H1 (cell line): ENCODE data around the gene PRPF6. TPM values are rescaled to one million over a fixed set of nuclear protein-coding genes. Genes with fewer than 3 reads are reported as not detected.

ENCODE experiments used
- ASH2L ChIP-seq: fragments of 200-600, 300-600 bp; sonication (generic); IDR thresholded peaks from one replicate; pipeline ENCODE4 v1.7.1; 2017; ENCODE audit warnings: low read length
- CBX8 ChIP-seq: fragments of 300-800, 300-1000 bp; sonication (generic); IDR thresholded peaks from 2 replicates; pipeline ENCODE4 v1.7.1; 2016; ENCODE audit warnings: low read depth, low read length, borderline replicate concordance
- FOSL1 ChIP-seq: IDR thresholded peaks from 2 replicates; pipeline ENCODE4 v1.6.1; 2011; ENCODE audit warnings: mild to moderate bottlenecking, low read depth, low read length, moderate library complexity; ENCODE audit not compliant: insufficient read depth
- HDAC6 ChIP-seq: IDR thresholded peaks from one replicate; pipeline ENCODE4 v1.7.1; 2012; ENCODE audit warnings: low read depth, mild to moderate bottlenecking, inconsistent platforms, low read length, moderate library complexity
- JUN ChIP-seq: IDR thresholded peaks from 2 replicates; pipeline ENCODE4 v1.6.1; 2011; ENCODE audit warnings: low read depth, mild to moderate bottlenecking, improper control_type of control experiment, low read length
- POLR2A ChIP-seq, 2 experiments: IDR thresholded peaks; 1 replicate in 1 of 2; 2 replicates in 1 of 2; pipeline ENCODE4 v1.6.1; 2011; ENCODE audit warnings: low read depth in 2 of 2, low read length in 2 of 2, mild to moderate bottlenecking in 2 of 2; ENCODE audit errors: control extremely low read depth in 1 of 2
- TAF1 ChIP-seq: IDR thresholded peaks from 2 replicates; pipeline ENCODE4 v1.6.1; 2011; ENCODE audit warnings: mild to moderate bottlenecking, low read depth, low read length
- TBP ChIP-seq: IDR thresholded peaks from 2 replicates; pipeline ENCODE4 v1.6.1; 2011; ENCODE audit warnings: low read depth, low read length, improper control_type of control experiment
- ZNF274 ChIP-seq: IDR thresholded peaks from 2 replicates; pipeline ENCODE4 v1.7.0; 2012; ENCODE audit warnings: low read length, borderline replicate concordance; ENCODE audit errors: extremely low read depth
- polyA plus RNA-seq, 7 experiments: library from polyadenylated mRNA; depleted of rRNA in 3 of 7; stranded (reverse) in 5 of 7; unstranded in 2 of 7; fragments of >200 nt in 5 of 7; fragments of 200-250 nt in 2 of 7; gene quantifications; 1 replicate in 5 of 7; 2 replicates in 1 of 7; 4 replicates in 1 of 7; pipeline versions ENCODE4 v1.2.1 to v1.2.3, GENCODE V29; 2011 to 2013; ENCODE audit warnings: missing spikeins in 2 of 7, mixed read lengths in 2 of 7
- total RNA-seq: library from RNA; stranded (reverse); fragmentation: NEBNext Ultra II Directional; extraction: Animal tissue kit (Norgen Biotek cat#: 25700); gene quantifications from 2 replicates; pipeline ENCODE4 v1.2.1, GENCODE V29; 2021
- TF ChIP-seq, protein P1 (sequence below): fragments of 300-600 bp; sonication (generic); IDR thresholded peaks from 2 replicates; pipeline ENCODE4 v1.7.1; 2012; ENCODE audit warnings: low read length, moderate library complexity, mild to moderate bottlenecking, inconsistent platforms; ENCODE audit not compliant: insufficient replicate concordance
- TF ChIP-seq, protein P2 (sequence below): IDR thresholded peaks from 2 replicates; pipeline ENCODE4 v1.6.1; 2011; ENCODE audit warnings: low read depth, mild to moderate bottlenecking, low read length; ENCODE audit not compliant: insufficient read depth

Gene PRPF6
- total and polyA plus RNA-seq, 2 of the 8 experiments (the other 6 are each of a cell fraction or from before 2014, with no cell fraction given): 27.9 to 76.9 TPM

DNA sequence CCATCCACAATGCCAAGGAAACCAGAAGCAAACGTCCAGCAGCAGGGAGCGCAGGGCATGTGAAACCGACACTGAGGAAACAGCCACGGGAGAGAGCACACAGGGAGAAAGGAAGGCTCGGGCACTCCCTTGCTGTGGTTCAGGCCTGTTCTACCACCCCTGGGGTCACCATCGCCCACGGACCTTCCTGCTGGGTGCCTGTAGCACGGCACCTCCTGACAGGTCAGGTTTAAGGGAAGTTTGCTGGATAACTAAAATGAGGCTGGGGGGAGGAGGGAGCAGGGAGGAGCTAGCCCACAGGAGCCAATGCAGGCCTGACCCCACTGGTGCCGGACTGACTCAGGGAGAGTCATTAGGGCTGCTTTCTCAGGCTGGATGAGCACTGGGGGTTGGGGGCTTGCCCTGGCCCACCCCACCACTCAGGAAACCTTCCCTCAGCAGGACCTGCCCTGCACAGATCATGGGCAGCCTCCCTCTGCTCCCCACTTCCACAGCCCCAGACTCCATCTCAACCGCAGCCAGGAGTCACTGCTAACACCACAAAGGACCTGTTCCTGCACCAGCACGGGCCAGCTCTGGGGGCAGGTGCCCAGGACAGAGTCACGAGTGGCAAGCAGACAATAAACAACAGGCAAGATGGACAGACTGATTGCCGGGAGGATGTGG is 27.0 kb upstream of the PRPF6 start (continued):
- TF ChIP-seq, protein P1, sequence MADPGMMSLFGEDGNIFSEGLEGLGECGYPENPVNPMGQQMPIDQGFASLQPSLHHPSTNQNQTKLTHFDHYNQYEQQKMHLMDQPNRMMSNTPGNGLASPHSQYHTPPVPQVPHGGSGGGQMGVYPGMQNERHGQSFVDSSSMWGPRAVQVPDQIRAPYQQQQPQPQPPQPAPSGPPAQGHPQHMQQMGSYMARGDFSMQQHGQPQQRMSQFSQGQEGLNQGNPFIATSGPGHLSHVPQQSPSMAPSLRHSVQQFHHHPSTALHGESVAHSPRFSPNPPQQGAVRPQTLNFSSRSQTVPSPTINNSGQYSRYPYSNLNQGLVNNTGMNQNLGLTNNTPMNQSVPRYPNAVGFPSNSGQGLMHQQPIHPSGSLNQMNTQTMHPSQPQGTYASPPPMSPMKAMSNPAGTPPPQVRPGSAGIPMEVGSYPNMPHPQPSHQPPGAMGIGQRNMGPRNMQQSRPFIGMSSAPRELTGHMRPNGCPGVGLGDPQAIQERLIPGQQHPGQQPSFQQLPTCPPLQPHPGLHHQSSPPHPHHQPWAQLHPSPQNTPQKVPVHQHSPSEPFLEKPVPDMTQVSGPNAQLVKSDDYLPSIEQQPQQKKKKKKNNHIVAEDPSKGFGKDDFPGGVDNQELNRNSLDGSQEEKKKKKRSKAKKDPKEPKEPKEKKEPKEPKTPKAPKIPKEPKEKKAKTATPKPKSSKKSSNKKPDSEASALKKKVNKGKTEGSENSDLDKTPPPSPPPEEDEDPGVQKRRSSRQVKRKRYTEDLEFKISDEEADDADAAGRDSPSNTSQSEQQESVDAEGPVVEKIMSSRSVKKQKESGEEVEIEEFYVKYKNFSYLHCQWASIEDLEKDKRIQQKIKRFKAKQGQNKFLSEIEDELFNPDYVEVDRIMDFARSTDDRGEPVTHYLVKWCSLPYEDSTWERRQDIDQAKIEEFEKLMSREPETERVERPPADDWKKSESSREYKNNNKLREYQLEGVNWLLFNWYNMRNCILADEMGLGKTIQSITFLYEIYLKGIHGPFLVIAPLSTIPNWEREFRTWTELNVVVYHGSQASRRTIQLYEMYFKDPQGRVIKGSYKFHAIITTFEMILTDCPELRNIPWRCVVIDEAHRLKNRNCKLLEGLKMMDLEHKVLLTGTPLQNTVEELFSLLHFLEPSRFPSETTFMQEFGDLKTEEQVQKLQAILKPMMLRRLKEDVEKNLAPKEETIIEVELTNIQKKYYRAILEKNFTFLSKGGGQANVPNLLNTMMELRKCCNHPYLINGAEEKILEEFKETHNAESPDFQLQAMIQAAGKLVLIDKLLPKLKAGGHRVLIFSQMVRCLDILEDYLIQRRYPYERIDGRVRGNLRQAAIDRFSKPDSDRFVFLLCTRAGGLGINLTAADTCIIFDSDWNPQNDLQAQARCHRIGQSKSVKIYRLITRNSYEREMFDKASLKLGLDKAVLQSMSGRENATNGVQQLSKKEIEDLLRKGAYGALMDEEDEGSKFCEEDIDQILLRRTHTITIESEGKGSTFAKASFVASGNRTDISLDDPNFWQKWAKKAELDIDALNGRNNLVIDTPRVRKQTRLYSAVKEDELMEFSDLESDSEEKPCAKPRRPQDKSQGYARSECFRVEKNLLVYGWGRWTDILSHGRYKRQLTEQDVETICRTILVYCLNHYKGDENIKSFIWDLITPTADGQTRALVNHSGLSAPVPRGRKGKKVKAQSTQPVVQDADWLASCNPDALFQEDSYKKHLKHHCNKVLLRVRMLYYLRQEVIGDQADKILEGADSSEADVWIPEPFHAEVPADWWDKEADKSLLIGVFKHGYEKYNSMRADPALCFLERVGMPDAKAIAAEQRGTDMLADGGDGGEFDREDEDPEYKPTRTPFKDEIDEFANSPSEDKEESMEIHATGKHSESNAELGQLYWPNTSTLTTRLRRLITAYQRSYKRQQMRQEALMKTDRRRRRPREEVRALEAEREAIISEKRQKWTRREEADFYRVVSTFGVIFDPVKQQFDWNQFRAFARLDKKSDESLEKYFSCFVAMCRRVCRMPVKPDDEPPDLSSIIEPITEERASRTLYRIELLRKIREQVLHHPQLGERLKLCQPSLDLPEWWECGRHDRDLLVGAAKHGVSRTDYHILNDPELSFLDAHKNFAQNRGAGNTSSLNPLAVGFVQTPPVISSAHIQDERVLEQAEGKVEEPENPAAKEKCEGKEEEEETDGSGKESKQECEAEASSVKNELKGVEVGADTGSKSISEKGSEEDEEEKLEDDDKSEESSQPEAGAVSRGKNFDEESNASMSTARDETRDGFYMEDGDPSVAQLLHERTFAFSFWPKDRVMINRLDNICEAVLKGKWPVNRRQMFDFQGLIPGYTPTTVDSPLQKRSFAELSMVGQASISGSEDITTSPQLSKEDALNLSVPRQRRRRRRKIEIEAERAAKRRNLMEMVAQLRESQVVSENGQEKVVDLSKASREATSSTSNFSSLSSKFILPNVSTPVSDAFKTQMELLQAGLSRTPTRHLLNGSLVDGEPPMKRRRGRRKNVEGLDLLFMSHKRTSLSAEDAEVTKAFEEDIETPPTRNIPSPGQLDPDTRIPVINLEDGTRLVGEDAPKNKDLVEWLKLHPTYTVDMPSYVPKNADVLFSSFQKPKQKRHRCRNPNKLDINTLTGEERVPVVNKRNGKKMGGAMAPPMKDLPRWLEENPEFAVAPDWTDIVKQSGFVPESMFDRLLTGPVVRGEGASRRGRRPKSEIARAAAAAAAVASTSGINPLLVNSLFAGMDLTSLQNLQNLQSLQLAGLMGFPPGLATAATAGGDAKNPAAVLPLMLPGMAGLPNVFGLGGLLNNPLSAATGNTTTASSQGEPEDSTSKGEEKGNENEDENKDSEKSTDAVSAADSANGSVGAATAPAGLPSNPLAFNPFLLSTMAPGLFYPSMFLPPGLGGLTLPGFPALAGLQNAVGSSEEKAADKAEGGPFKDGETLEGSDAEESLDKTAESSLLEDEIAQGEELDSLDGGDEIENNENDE: no peak
- TF ChIP-seq TBP: no peak
- no peak for TF ChIP-seq TAF1
- TF ChIP-seq FOSL1: no peak
- no peak for TF ChIP-seq POLR2A (IDR thresholded peaks at IDR 0.05; ENCODE audit: control extremely low read depth in 1 of 2, low read depth in 2 of 2, low read length in 2 of 2)
- TF ChIP-seq, protein P2, sequence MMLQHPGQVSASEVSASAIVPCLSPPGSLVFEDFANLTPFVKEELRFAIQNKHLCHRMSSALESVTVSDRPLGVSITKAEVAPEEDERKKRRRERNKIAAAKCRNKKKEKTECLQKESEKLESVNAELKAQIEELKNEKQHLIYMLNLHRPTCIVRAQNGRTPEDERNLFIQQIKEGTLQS: no peak
- no peak for TF ChIP-seq ASH2L
- TF ChIP-seq JUN: no peak
- TF ChIP-seq CBX8: no peak
- TF ChIP-seq HDAC6: no peak
- TF ChIP-seq ZNF274: no peak
